Progenitor cell of endocrine pancreas (in vitro differentiated cells): ENCODE data around the gene WNT4. TPM values are rescaled to one million over a fixed set of nuclear protein-coding genes. Genes with fewer than 3 reads are reported as not detected.

Source experiments
- DNase-seq: peaks from one replicate; pipeline ENCODE4 v3.0.0; 2021; ENCODE audit warnings: low spot score; ENCODE audit not compliant: unreplicated experiment
- H3K27ac Mint-ChIP-seq: 2 replicates; pipeline ENCODE4 v1.8.0; 2021; ENCODE audit warnings: mild to moderate bottlenecking, moderate library complexity, mixed read lengths
- H3K27me3 Mint-ChIP-seq: 2 replicates; pipeline ENCODE4 v1.8.0; 2021; ENCODE audit warnings: mixed read lengths
- H3K36me3 Mint-ChIP-seq: 2 replicates; pipeline ENCODE4 v1.8.0; 2022; ENCODE audit warnings: mixed read lengths; ENCODE audit not compliant: insufficient read depth
- H3K4me1 Mint-ChIP-seq: 2 replicates; pipeline ENCODE4 v1.8.0; 2021; ENCODE audit warnings: low read depth, mixed read lengths
- H3K4me3 Mint-ChIP-seq: 2 replicates; pipeline ENCODE4 v1.8.0; 2021; ENCODE audit warnings: low read depth, mild to moderate bottlenecking, moderate library complexity, mixed read lengths
- H3K9me3 Mint-ChIP-seq: 2 replicates; pipeline ENCODE4 v1.8.0; 2021; ENCODE audit warnings: low read depth, mixed read lengths
- total RNA-seq: library from RNA; stranded (reverse); gene quantifications from 2 replicates; pipeline ENCODE4 v1.2.1, GENCODE V29; 2021
- TF ChIP-seq, protein P1 (sequence below): fragments of 200-600 bp; sonication (generic); IDR thresholded peaks from one replicate; pipeline ENCODE4 v1.5.0; 2021; ENCODE audit warnings: antibody characterized with exemption, mild to moderate bottlenecking; ENCODE audit not compliant: unreplicated experiment

WNT4 gene
- total RNA-seq, 1 donor from 2014 or later: 0.74 TPM

DNA sequence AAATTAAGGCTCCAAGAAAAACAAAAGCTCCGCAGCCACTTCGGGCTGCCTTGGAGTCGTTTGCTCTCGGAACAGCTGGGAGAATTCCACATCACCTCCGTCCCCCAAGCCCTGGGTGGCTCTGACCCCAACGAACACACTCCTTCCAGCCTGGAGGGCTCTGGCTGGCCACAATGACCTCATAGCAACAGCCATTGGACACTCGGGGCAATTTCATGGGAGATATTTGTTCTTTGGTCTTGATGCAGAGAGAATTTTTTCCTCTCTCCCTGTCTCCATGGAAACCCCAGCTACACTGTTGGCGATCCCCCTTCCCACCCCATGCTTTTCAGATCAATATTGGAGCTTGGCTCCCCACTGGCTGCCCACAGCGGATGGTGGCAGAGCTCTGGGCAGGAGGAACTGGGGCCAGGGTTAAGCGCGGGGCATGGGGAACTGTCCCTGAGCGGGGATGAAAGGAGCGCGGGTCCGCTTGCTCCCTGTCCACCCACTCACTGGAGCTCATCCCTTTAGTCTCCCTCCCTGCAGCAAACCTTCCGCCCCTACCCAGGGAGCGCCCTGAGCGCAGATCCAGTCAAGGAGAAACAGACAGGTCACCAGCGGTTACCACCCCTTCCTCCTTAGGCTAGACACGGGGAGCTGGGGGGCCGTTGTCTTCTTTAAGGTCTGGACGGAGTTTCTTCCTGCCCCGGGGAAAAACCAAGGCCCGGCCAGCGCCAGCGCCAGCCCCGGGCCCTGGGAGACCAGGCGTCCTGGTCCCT lies 1.2 kb downstream of the WNT4 start:
- peaks cover 78% of the 10 kb centered on the region for H3K27me3 Mint-ChIP-seq

DNA sequence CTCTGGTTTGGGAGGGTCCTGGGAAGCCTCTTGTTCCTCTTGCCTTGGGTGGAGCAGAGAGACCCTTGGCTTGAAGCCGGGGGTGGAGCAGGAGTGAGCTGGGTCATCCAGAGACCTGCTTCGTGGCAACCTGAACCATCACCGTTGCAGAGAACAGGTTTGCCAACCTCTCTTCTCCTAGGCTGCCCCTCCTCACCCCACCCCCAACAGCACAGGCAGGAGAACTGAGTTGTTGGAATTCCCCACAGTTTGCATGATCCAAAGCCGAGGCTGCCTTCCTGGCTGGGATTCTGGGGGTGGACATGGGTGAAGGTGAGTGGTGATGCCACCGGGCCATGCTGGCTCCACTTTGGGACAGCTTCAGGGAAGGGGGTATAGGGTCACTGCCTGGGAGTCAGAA lies 2.2 kb downstream of the WNT4 start:
- peaks cover 12% of the 10 kb centered on the region for H3K4me1 Mint-ChIP-seq
- H3K4me3 Mint-ChIP-seq: no peak overlapping the region
- TF ChIP-seq, protein P1, sequence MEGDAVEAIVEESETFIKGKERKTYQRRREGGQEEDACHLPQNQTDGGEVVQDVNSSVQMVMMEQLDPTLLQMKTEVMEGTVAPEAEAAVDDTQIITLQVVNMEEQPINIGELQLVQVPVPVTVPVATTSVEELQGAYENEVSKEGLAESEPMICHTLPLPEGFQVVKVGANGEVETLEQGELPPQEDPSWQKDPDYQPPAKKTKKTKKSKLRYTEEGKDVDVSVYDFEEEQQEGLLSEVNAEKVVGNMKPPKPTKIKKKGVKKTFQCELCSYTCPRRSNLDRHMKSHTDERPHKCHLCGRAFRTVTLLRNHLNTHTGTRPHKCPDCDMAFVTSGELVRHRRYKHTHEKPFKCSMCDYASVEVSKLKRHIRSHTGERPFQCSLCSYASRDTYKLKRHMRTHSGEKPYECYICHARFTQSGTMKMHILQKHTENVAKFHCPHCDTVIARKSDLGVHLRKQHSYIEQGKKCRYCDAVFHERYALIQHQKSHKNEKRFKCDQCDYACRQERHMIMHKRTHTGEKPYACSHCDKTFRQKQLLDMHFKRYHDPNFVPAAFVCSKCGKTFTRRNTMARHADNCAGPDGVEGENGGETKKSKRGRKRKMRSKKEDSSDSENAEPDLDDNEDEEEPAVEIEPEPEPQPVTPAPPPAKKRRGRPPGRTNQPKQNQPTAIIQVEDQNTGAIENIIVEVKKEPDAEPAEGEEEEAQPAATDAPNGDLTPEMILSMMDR: no peak
- DNase-seq: no peak
- H3K27me3 Mint-ChIP-seq: peaks cover 76% of the 10 kb centered on the region
- no peaks in the 10 kb centered on the region for H3K36me3 Mint-ChIP-seq
- H3K27ac Mint-ChIP-seq: no peak overlapping the region
- H3K9me3 Mint-ChIP-seq: no peaks in the 10 kb centered on the region

More for the DNA sequence above, 1.2 kb downstream of the WNT4 start:
- no peak for DNase-seq
- Mint-ChIP-seq H3K4me1 (peaks cover 12% of the 10 kb centered on the region), H3K9me3 (no peaks in the 10 kb centered on the region), H3K4me3 (peak overlapping the region; percentile 55), H3K27ac (no peak overlapping the region), H3K36me3 (no peaks in the 10 kb centered on the region)
- TF ChIP-seq, protein P1: no peak

DNA sequence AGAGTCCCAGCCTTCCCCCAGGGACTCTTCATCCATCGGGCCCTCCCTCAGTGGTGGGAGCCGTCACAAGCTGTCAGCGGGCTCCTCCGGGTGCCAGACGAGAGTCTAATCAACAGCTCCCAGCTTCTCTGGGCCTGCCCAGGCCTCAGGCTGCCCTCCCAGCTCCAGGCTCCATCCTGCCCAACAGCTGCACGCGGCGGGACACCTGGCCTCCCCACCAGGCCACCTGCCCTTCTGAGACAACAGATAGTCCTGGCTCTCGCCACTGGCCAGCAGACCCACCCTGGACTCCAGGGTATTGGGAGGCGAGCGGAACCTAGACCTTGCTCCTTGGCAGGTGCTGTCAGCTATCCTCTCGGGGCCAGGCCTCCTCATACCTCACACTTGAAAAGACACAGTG lies 3.1 kb downstream of the WNT4 start:
- no peaks in the 10 kb centered on the region for H3K9me3 Mint-ChIP-seq
- no peak overlapping the region for H3K4me3 Mint-ChIP-seq
- TF ChIP-seq, protein P1: no peak
- DNase-seq: no peak
- H3K27me3 Mint-ChIP-seq: peaks cover 73% of the 10 kb centered on the region
- no peaks in the 10 kb centered on the region for H3K36me3 Mint-ChIP-seq
- H3K4me1 Mint-ChIP-seq: peaks cover 12% of the 10 kb centered on the region
- H3K27ac Mint-ChIP-seq: no peak overlapping the region

DNA sequence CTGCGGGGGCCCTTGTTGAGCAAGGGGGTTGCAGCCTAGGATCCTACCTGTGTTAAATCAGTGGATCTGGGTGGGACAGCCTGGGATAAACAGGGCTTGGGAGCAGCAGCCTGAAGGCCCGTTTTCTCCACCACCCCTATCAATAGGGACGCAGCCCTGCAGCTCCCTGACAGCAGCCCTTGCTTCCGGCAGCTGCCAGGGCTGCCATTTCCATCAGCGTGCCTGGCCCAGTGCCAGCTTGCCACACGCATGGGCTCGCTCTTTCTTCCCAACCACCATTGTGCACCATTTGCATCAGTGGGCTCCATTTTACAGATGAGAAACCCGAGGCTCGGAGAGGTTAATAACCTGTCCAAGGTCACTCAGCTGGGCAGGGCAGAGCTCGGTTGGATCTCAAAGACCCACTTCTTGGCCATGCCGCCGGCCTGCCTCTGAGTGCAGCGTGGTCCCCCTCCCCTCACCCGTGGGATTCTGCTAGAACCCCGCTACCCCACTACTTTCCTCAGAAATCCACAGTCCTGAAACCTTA lies 3.8 kb downstream of the WNT4 start:
- H3K27me3 Mint-ChIP-seq: peaks cover 72% of the 10 kb centered on the region
- TF ChIP-seq, protein P1: no peak
- H3K9me3 Mint-ChIP-seq: no peaks in the 10 kb centered on the region
- H3K36me3 Mint-ChIP-seq: no peaks in the 10 kb centered on the region
- H3K27ac Mint-ChIP-seq: no peak overlapping the region
- no peak for DNase-seq
- H3K4me3 Mint-ChIP-seq: no peak overlapping the region
- H3K4me1 Mint-ChIP-seq: peaks cover 10% of the 10 kb centered on the region

DNA sequence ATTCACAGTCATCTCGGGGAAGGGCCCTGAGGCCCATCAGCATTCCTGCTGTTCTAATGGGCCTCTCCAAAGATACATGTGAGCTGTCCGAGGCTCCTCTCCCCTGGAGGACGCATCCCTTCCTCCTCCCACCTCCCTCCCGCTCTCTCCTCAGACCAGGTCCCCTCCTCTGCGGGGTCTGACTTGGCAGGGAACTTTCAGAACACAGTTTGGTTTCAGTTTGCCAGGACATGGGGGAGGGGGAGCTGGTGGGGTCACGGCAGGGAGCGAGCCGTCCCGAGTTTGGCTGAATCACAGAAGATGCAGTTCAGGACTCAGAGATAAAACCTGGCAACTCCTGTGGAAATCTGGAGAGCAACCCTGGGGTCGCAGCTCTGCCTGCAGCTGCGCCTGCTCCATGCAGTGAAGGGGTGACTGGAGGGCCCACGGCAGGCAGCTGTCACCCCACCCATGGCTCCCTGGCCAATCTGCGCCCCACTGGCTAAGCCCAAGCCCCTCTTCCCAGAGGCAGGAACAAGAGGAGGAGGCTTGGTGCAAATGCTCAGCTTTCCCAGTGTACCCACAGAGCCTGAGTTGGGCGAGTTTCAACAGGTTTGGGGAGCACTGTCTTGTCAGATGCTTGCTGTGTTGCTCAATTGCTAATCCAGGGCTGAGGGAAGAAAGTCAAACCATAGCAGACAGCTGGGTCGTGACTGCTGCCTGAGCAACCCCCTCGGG lies 5.7 kb downstream of the WNT4 start:
- H3K4me1 Mint-ChIP-seq: peaks cover 4% of the 10 kb centered on the region
- H3K4me3 Mint-ChIP-seq: no peak overlapping the region
- no peak overlapping the region for H3K27ac Mint-ChIP-seq
- no peaks in the 10 kb centered on the region for H3K36me3 Mint-ChIP-seq
- H3K9me3 Mint-ChIP-seq: no peaks in the 10 kb centered on the region
- TF ChIP-seq, protein P1: no peak
- H3K27me3 Mint-ChIP-seq: peaks cover 70% of the 10 kb centered on the region
- no peak for DNase-seq
